ENCODE data around the gene CLDN7. TPM values are rescaled to one million over a fixed set of nuclear protein-coding genes. Genes with fewer than 3 reads are reported as not detected.

Gene CLDN7
- total and polyA plus RNA-seq, 5 donors, result 1.8 to 3.4 (median 2.9) TPM

- Histone ChIP-seq H3K27me3 (ENCODE audit: control insufficient read depth, insufficient read depth) (no peaks in the 10 kb centered on the region), H3K4me3 (ENCODE audit: low read length) (peak within 1 kb of the TSS; percentile 63), H3K9me3 (ENCODE audit: control insufficient read depth, low read length) (no peaks in the 10 kb centered on the region), H3K27ac (ENCODE audit: low read length) (peak within 1 kb of the TSS; percentile 46), H3K4me1 (ENCODE audit: control insufficient read depth, insufficient read depth, low read length) (peaks cover 5% of the 10 kb centered on the region)
- under 1% methylated on average over 72 of the region's 72 CpGs for WGBS
- ATAC-seq (peak; percentile 67), DNase-seq (peak; percentile 96 to 98 (median 98))
- intact Hi-C loops (cut with DNase I), result no loop called here
These were observed 28.0 kb downstream of the CLDN7 start, which contains the start of gene DVL2 for GRCh38 chr17:7234083-7234951. DVL2 (minus strand) TSS chr17:7234517; CDS start chr17:7234262, 255 bp downstream.

- peak in 1 of 2 donors; percentile 0 for ATAC-seq
- H3K9me3 ChIP-seq (ENCODE audit: control insufficient read depth, low read length), result no peaks in the 10 kb centered on the region
- peak overlapping the region; percentile 15 for H3K27ac ChIP-seq (ENCODE audit: low read length)
- WGBS, result under 1% methylated on average over 9 of the region's 9 CpGs
- peak overlapping the region; percentile 63 for H3K4me3 ChIP-seq (ENCODE audit: low read length)
- peaks cover 5% of the 10 kb centered on the region for H3K4me1 ChIP-seq (ENCODE audit: control insufficient read depth, insufficient read depth, low read length)
- no peaks in the 10 kb centered on the region for H3K27me3 ChIP-seq (ENCODE audit: control insufficient read depth, insufficient read depth)
- DNase-seq, result no peak
- intact Hi-C loops (cut with DNase I), result no loop called here
These were observed 28.6 kb downstream of the CLDN7 start for GRCh38 chr17:7233701-7234082.

GRCh38 chr17:7232114-7232513 lies 30.2 kb downstream of the CLDN7 start:
- Histone ChIP-seq H3K27ac (ENCODE audit: low read length) (no peak overlapping the region), H3K4me1 (ENCODE audit: control insufficient read depth, insufficient read depth, low read length) (peaks cover 3% of the 10 kb centered on the region), H3K4me3 (ENCODE audit: low read length) (no peak overlapping the region), H3K27me3 (ENCODE audit: control insufficient read depth, insufficient read depth) (no peaks in the 10 kb centered on the region), H3K9me3 (ENCODE audit: control insufficient read depth, low read length) (no peaks in the 10 kb centered on the region)
- DNase-seq (no peak), ATAC-seq (no peak)
- WGBS, result 73% methylated on average over 5 of the region's 5 CpGs
- intact Hi-C loops (cut with DNase I), result no loop called here

DNA sequence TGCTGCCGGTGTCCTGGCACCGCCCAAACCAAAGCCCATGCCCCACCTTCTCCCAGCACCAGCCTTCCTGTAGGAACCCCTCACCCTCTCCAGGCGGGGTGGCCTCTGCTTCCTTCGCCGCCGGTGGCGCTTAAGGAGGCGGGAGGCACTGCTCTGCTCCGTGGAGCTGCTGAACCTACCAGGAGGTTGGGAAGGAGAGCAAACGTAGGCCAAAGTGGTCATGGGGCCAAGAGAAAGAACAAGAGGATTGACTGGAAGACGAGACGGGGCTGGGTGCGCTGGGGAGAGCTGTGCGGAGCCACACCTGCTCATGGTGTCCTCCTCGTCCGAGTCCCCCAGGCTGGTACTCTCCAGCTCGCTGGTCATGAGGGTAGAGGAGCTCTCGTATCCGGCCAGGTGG lies 32.8 kb downstream of the CLDN7 start:
- intact Hi-C loops (cut with DNase I), result no loop called here
- H3K27me3 ChIP-seq (ENCODE audit: control insufficient read depth, insufficient read depth), result no peaks in the 10 kb centered on the region
- H3K4me3 ChIP-seq (ENCODE audit: low read length), result no peak overlapping the region
- H3K9me3 ChIP-seq (ENCODE audit: control insufficient read depth, low read length), result no peaks in the 10 kb centered on the region
- no peak overlapping the region for H3K27ac ChIP-seq (ENCODE audit: low read length)
- WGBS, result 94% methylated on average over 19 of the region's 19 CpGs
- ATAC-seq (no peak), DNase-seq (peak in 2 of 3 donors; percentile 34 to 41)
- H3K4me1 ChIP-seq (ENCODE audit: control insufficient read depth, insufficient read depth, low read length), result peaks cover 3% of the 10 kb centered on the region

- Histone ChIP-seq H3K9me3 (ENCODE audit: control insufficient read depth, low read length) (no peaks in the 10 kb centered on the region), H3K27ac (ENCODE audit: low read length) (no peak overlapping the region), H3K27me3 (ENCODE audit: control insufficient read depth, insufficient read depth) (no peaks in the 10 kb centered on the region), H3K4me1 (ENCODE audit: control insufficient read depth, insufficient read depth, low read length) (peaks cover 3% of the 10 kb centered on the region), H3K4me3 (ENCODE audit: low read length) (no peak overlapping the region)
- DNase-seq (peak in 2 of 3 donors; percentile 35 to 50), ATAC-seq (no peak)
- 91% methylated on average over 14 of the region's 14 CpGs for WGBS
- intact Hi-C loops (cut with DNase I), result no loop called here
These were observed 33.4 kb downstream of the CLDN7 start for GRCh38 chr17:7228920-7229319.

GRCh38 chr17:7226721-7227710 lies 35.3 kb downstream of the CLDN7 start:
- 91% methylated on average over 31 of the region's 31 CpGs for WGBS
- H3K27ac ChIP-seq (ENCODE audit: low read length), result no peak overlapping the region
- H3K4me3 ChIP-seq (ENCODE audit: low read length), result no peak overlapping the region
- DNase-seq (peak in 1 of 3 donors; percentile 53), ATAC-seq (no peak)
- H3K9me3 ChIP-seq (ENCODE audit: control insufficient read depth, low read length), result no peaks in the 10 kb centered on the region
- no peaks in the 10 kb centered on the region for H3K4me1 ChIP-seq (ENCODE audit: control insufficient read depth, insufficient read depth, low read length)
- intact Hi-C loops (cut with DNase I), result no loop called here
- no peaks in the 10 kb centered on the region for H3K27me3 ChIP-seq (ENCODE audit: control insufficient read depth, insufficient read depth)

DNA sequence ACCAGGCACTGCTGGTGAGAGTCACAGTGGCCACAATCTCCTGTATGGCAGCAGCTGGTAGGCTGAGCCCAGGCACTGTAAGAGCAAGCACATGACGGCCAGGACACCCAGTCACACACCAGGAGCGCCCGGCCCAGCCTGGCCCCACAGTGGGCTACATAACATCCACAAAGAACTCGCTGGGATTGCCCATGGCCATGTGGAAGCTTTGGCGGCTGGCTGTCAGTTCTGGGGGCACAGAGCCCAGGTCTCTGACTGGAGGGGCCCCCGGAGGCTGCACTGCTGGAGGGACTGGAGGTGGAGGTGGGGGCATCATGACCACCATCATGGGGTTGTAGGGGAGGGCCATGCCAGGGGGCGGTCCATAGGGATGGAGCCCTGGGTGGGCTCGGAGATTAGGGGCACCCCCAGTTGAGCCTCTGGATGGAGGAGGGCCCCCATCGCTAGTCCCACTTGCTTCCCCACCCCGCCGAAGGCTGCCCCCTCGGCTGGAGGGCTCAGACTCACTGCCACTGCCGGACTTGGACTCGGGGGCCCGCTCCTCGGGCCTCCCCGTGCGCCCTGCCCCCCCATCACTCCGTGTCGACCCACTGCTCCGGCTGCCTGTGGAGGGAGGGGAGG lies 36.5 kb downstream of the CLDN7 start:
- DNase-seq (peak in 2 of 3 donors; percentile 60 to 63), ATAC-seq (peak in 1 of 2 donors; percentile 4)
- Histone ChIP-seq H3K27me3 (ENCODE audit: control insufficient read depth, insufficient read depth) (no peaks in the 10 kb centered on the region), H3K27ac (ENCODE audit: low read length) (no peak overlapping the region), H3K4me1 (ENCODE audit: control insufficient read depth, insufficient read depth, low read length) (peaks cover under 1% of the 10 kb centered on the region), H3K9me3 (ENCODE audit: control insufficient read depth, low read length) (no peaks in the 10 kb centered on the region), H3K4me3 (ENCODE audit: low read length) (no peak overlapping the region)
- 76% methylated on average over 21 of the region's 21 CpGs for WGBS
- intact Hi-C loops (cut with DNase I), result no loop called here

- DNase-seq (peak in 1 of 3 donors; percentile 61), ATAC-seq (no peak)
- no peak overlapping the region for H3K4me3 ChIP-seq (ENCODE audit: low read length)
- no peaks in the 10 kb centered on the region for H3K27me3 ChIP-seq (ENCODE audit: control insufficient read depth, insufficient read depth)
- no peak overlapping the region for H3K27ac ChIP-seq (ENCODE audit: low read length)
- H3K4me1 ChIP-seq (ENCODE audit: control insufficient read depth, insufficient read depth, low read length), result peaks cover 2% of the 10 kb centered on the region
- 65% methylated on average over 15 of the region's 15 CpGs for WGBS
- intact Hi-C loops (cut with DNase I), result no loop called here
- no peaks in the 10 kb centered on the region for H3K9me3 ChIP-seq (ENCODE audit: control insufficient read depth, low read length)
These were observed 37.6 kb downstream of the CLDN7 start for GRCh38 chr17:7224661-7225111.

GRCh38 chr17:7224110-7224509 lies 38.2 kb downstream of the CLDN7 start:
- DNase-seq, result peak in 2 of 3 donors; percentile 46 to 61
- Histone ChIP-seq H3K27me3 (ENCODE audit: control insufficient read depth, insufficient read depth) (no peaks in the 10 kb centered on the region), H3K4me1 (ENCODE audit: control insufficient read depth, insufficient read depth, low read length) (peaks cover 2% of the 10 kb centered on the region), H3K9me3 (ENCODE audit: control insufficient read depth, low read length) (no peaks in the 10 kb centered on the region), H3K27ac (ENCODE audit: low read length) (no peak overlapping the region), H3K4me3 (ENCODE audit: low read length) (no peak overlapping the region)
- intact Hi-C loops (cut with DNase I), result no loop called here
- WGBS, result 74% methylated on average over 10 of the region's 10 CpGs
- no peak for ATAC-seq

- intact Hi-C loops (cut with DNase I), result no loop called here
- ATAC-seq, result no peak
- H3K27me3 ChIP-seq (ENCODE audit: control insufficient read depth, insufficient read depth), result no peaks in the 10 kb centered on the region
- no peak overlapping the region for H3K27ac ChIP-seq (ENCODE audit: low read length)
- H3K9me3 ChIP-seq (ENCODE audit: control insufficient read depth, low read length), result no peaks in the 10 kb centered on the region
- DNase-seq, result no peak
- no peak overlapping the region for H3K4me3 ChIP-seq (ENCODE audit: low read length)
- WGBS, result 77% methylated on average over 4 of the region's 4 CpGs
- peaks cover 2% of the 10 kb centered on the region for H3K4me1 ChIP-seq (ENCODE audit: control insufficient read depth, insufficient read depth, low read length)
These were observed 38.9 kb downstream of the CLDN7 start for GRCh38 chr17:7223375-7223774.
